ENCODE measurements around the gene HIPK2.

GRCh38 chr7:139783647-139784385, 6.0 kb upstream of the HIPK2 start:
- TF ChIP-seq GATA2 (IDR thresholded peaks at IDR 0.05; ENCODE audit: low read depth, low read length) (no peak), GATA3 (IDR thresholded peaks at IDR 0.05; ENCODE audit: low read depth, low read length) (no peak)
